HG03439 (cell line): ENCODE data around the gene ADGRG7.

Experiments used
- ATAC-seq: cut with Tn5 transposase; IDR thresholded peaks from one replicate; pipeline ENCODE4 v1.9.1; 2021; ENCODE audit warnings: mild to moderate bottlenecking, moderate library complexity; ENCODE audit not compliant: unreplicated experiment

Gene ADGRG7

GRCh38 chr3:100600181-100601042, 9.0 kb upstream of the ADGRG7 start:
- ATAC-seq = no peak

- no peak for ATAC-seq
Measured at GRCh38 chr3:100602506-100603444, 6.6 kb upstream of the ADGRG7 start.

GRCh38 chr3:100603469-100603868, 5.9 kb upstream of the ADGRG7 start:
- no peak for ATAC-seq

GRCh38 chr3:100605358-100605757, 4.0 kb upstream of the ADGRG7 start:
- no peak for ATAC-seq

GRCh38 chr3:100606894-100607512, 2.4 kb upstream of the ADGRG7 start:
- peak; percentile 69 for ATAC-seq

- ATAC-seq = no peak
Measured at GRCh38 chr3:100609963-100610362, 562 bp downstream of the ADGRG7 start.

GRCh38 chr3:100611221-100611620, 1.8 kb downstream of the ADGRG7 start:
- no peak for ATAC-seq

GRCh38 chr3:100613721-100614390, 4.5 kb downstream of the ADGRG7 start:
- no peak for ATAC-seq

GRCh38 chr3:100614941-100615340, 5.5 kb downstream of the ADGRG7 start:
- no peak for ATAC-seq

GRCh38 chr3:100615684-100616083, 6.3 kb downstream of the ADGRG7 start:
- ATAC-seq = no peak

GRCh38 chr3:100621251-100621650, 11.8 kb downstream of the ADGRG7 start:
- ATAC-seq = no peak

- ATAC-seq = no peak
Measured at GRCh38 chr3:100627491-100627890, 18.1 kb downstream of the ADGRG7 start.

- no peak for ATAC-seq
Measured at GRCh38 chr3:100629421-100630127, 20.2 kb downstream of the ADGRG7 start.

- ATAC-seq = no peak
Measured at GRCh38 chr3:100630664-100631063, 21.3 kb downstream of the ADGRG7 start.

GRCh38 chr3:100631236-100631635, 21.8 kb downstream of the ADGRG7 start:
- ATAC-seq = no peak

- no peak for ATAC-seq
Measured at GRCh38 chr3:100634493-100635272, 25.3 kb downstream of the ADGRG7 start.

GRCh38 chr3:100635273-100635701, 25.9 kb downstream of the ADGRG7 start:
- no peak for ATAC-seq

GRCh38 chr3:100637197-100637631, 27.8 kb downstream of the ADGRG7 start:
- no peak for ATAC-seq

- ATAC-seq = no peak
Measured at GRCh38 chr3:100640633-100641032, 31.2 kb downstream of the ADGRG7 start.
